Activated CD4-positive, alpha-beta T cell treated with anti-CD3 and anti-CD28 coated beads, Interleukin-2, amount 50 U/mL, for 48 hours (primary cell): ENCODE data around the gene TDRKH.
A peak's percentile ranks its signal among the peaks of the same experiment; 100 is the strongest.

Source experiments
- DNase-seq, 2 experiments: peaks; one replicate each; pipeline ENCODE4 v3.0.0-alpha.2; 2020

Gene TDRKH

GRCh38 chr1:151822404-151822803 is 32.1 kb upstream of the TDRKH start:
- peak; percentile 74 to 80 for DNase-seq

GRCh38 chr1:151820940-151821339 is 30.6 kb upstream of the TDRKH start:
- DNase-seq = no peak

GRCh38 chr1:151819976-151820623 is 29.8 kb upstream of the TDRKH start:
- peak in 1 of 2 experiments; percentile 61 for DNase-seq

GRCh38 chr1:151819227-151819835 is 29.0 kb upstream of the TDRKH start:
- DNase-seq = no peak

GRCh38 chr1:151817353-151817730 is 27.0 kb upstream of the TDRKH start:
- DNase-seq = no peak

- DNase-seq = no peak
Observed at GRCh38 chr1:151816548-151817352, 26.4 kb upstream of the TDRKH start.

GRCh38 chr1:151815716-151816327 is 25.5 kb upstream of the TDRKH start:
- DNase-seq = no peak

GRCh38 chr1:151814971-151815545 is 24.8 kb upstream of the TDRKH start:
- no peak for DNase-seq

GRCh38 chr1:151814426-151814825 is 24.1 kb upstream of the TDRKH start:
- no peak for DNase-seq

- no peak for DNase-seq
Observed at GRCh38 chr1:151813271-151813977, 23.1 kb upstream of the TDRKH start.

- no peak for DNase-seq
Observed at GRCh38 chr1:151811181-151811580, 20.9 kb upstream of the TDRKH start.

- no peak for DNase-seq
Observed at GRCh38 chr1:151809985-151810556, 19.8 kb upstream of the TDRKH start.

GRCh38 chr1:151809290-151809984 is 19.1 kb upstream of the TDRKH start:
- no peak for DNase-seq

- DNase-seq = no peak
Observed at GRCh38 chr1:151807766-151808165, 17.5 kb upstream of the TDRKH start.

GRCh38 chr1:151807131-151807530 is 16.8 kb upstream of the TDRKH start:
- DNase-seq = no peak

- DNase-seq = no peak
Observed at GRCh38 chr1:151806170-151806569, 15.9 kb upstream of the TDRKH start.

- no peak for DNase-seq
Observed at GRCh38 chr1:151805066-151805820, 14.9 kb upstream of the TDRKH start, which contains the start of gene LINGO4. TSS of gene LINGO4 (minus strand) at chr1:151805419. CDS start at chr1:151802704, 2,715 bp downstream.

- no peak for DNase-seq
Observed at GRCh38 chr1:151803915-151804314, 13.6 kb upstream of the TDRKH start.

- no peak for DNase-seq
Observed at GRCh38 chr1:151803164-151803563, 12.9 kb upstream of the TDRKH start.

- DNase-seq = no peak
Observed at GRCh38 chr1:151802372-151802771, 12.1 kb upstream of the TDRKH start.

GRCh38 chr1:151801846-151802245 is 11.5 kb upstream of the TDRKH start:
- no peak for DNase-seq
